Fibroblast of mammary gland (primary cell): ENCODE data around the gene AFAP1L1.

Experiments used
- DNase-seq: peaks from one replicate; pipeline ENCODE4 v3.0.0-alpha.2; 2010; ENCODE audit warnings: low read depth
- H3K4me3 ChIP-seq: 2 replicates; pipeline ENCODE4 v1.5.1; 2011; ENCODE audit warnings: low read depth, mild to moderate bottlenecking, low read length, moderate library complexity; ENCODE audit not compliant: control insufficient read depth
- CTCF ChIP-seq: conservative IDR thresholded peaks from 2 replicates; pipeline ENCODE4 v1.5.1; 2011; ENCODE audit warnings: low read depth, low read length, inconsistent platforms; ENCODE audit not compliant: control insufficient read depth, insufficient read depth

The AFAP1L1 gene

GRCh38 chr5:149257889-149258705 is 13.6 kb upstream of the AFAP1L1 start:
- no peak overlapping the region for H3K4me3 ChIP-seq
- peak; percentile 57 for DNase-seq
- TF ChIP-seq CTCF = no peak

GRCh38 chr5:149260761-149261160 is 10.9 kb upstream of the AFAP1L1 start:
- TF ChIP-seq CTCF = no peak
- no peak for DNase-seq
- H3K4me3 ChIP-seq = no peak overlapping the region

DNA sequence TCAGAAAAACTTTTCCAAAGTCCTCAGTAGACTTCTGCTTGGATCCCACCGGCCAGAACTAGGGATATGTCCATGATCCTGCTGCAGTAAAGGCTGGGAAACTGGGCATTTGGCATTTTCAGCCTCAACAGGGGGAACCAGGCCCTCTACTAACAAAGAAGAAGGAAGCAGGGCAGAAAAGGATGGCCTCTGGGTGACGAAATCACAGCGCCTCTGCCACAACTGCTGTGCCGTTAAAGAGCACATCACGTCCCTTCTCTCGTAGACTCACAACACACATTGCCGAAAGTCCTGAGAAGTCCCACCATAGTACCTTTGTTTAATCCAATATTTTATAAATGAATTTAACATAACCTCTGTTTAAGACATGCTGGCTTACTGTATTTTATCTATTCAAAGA is 10.4 kb upstream of the AFAP1L1 start:
- H3K4me3 ChIP-seq = no peak overlapping the region
- TF ChIP-seq CTCF = no peak
- DNase-seq = no peak

GRCh38 chr5:149262315-149262714 is 9.3 kb upstream of the AFAP1L1 start:
- DNase-seq = no peak
- TF ChIP-seq CTCF = no peak
- H3K4me3 ChIP-seq = no peak overlapping the region

DNA sequence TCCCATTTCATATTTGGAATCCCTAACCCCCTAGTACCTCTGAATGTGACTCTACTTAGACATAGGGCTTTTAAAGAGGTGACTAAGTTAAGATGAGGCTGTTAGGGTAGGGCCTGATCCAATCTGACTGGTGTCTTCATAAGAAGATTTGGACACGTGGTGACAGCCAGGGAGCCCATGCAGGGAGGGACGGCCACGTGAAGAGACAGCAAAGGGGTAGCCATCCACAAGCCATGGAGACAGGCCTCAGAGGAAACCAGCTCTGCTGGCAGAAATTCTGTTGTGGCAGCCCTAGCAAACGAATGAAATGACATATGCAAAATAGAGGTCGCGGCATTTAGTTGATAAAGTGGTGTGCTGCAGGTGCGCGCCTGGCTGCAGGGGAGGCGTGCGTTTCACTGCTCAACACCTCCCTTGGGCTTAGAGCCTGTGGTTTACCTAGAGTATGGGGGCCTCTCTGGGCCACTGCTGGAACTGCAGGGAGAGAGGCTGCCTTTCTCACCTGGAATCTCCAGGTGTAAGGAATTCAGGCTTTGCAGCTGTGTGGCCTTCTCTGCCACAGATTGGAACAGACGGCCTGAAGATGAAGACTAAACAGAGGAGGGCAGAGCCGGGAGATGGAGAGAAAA is 7.1 kb upstream of the AFAP1L1 start:
- TF ChIP-seq CTCF = peak; percentile 31
- DNase-seq = no peak
- no peak overlapping the region for H3K4me3 ChIP-seq

- DNase-seq = no peak
- no peak for TF ChIP-seq CTCF
- no peak overlapping the region for H3K4me3 ChIP-seq
These were observed 6.6 kb upstream of the AFAP1L1 start for GRCh38 chr5:149265068-149265465.

DNA sequence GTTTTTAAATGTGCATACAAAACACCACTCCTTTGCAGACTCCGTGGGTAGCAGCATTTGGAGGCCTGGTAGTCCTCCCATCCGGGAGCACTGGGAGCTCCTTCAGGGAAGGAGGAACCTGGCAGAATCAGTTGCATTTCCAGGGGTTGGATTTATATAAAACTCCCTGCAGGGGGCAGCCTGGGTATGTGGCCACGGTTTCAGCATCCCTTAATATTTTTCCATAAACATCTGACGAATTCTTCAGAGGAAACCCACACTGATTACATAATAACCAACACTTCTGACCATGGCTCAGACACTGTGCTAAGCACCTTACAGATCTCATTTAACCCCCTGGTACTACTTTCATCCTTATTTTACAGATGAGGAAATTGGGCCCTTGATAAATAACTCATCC is 6.1 kb upstream of the AFAP1L1 start:
- DNase-seq = peak; percentile 71
- no peak overlapping the region for H3K4me3 ChIP-seq
- peak; percentile 57 for TF ChIP-seq CTCF
